ENCODE measurements around the gene CCDC57. TPM values are rescaled to one million over a fixed set of nuclear protein-coding genes. Genes with fewer than 3 reads are reported as not detected.

The CCDC57 gene
- total and polyA plus RNA-seq, 2 experiments from 2014 or later: 46.2 to 53.5 TPM

DNA sequence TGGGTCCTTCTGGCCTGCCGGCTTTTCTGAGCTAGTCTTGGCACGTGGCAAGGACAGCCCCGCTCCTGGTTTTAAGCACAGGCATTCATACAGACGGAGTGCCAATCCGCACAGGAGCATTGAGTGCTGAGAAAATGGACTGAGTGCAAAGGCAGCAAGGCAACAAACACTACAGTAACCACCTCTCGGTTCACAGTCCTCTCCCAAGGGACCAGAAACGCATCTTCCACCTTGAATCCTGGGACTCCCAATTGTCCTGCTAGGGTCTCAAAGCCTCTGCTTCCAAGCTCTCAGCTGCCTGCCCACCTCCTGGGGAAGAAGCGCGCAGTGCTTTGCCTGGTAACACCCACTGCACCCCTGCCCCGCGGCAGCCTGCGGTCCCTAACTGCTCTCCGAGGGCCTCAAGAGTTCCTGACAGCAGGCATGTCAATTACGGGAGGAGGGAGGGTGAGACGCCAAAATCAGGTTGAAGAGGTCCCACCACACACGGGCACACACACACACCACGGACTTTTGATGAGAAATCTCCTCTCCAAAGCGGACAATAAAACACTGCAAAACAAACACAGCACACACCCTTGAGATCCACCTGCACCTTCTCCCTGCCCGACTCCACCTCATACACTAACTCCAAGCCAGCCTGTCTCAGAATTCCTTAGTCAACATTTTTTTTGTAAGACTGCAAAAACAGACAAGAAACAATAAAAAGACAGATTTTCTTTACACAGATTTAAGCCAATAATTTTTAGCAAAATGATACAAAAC lies 31.2 kb upstream of the CCDC57 start:
- H3K9me3 ChIP-seq (ENCODE audit: low read depth): no peaks in the 10 kb centered on the region
- H3K36me3 ChIP-seq: peaks cover 45% of the 10 kb centered on the region
- peak overlapping the region; percentile 85 for H3K27ac ChIP-seq
- no peak overlapping the region for H3K4me3 ChIP-seq
- H3K4me1 ChIP-seq (ENCODE audit: low read depth): peaks cover 41% of the 10 kb centered on the region
- peak in 1 of 2 donors; percentile 23 for DNase-seq (ENCODE audit: low read depth in 1 of 2, low spot score in 1 of 2)
- H3K27me3 ChIP-seq: no peaks in the 10 kb centered on the region
- TF ChIP-seq, protein P1, sequence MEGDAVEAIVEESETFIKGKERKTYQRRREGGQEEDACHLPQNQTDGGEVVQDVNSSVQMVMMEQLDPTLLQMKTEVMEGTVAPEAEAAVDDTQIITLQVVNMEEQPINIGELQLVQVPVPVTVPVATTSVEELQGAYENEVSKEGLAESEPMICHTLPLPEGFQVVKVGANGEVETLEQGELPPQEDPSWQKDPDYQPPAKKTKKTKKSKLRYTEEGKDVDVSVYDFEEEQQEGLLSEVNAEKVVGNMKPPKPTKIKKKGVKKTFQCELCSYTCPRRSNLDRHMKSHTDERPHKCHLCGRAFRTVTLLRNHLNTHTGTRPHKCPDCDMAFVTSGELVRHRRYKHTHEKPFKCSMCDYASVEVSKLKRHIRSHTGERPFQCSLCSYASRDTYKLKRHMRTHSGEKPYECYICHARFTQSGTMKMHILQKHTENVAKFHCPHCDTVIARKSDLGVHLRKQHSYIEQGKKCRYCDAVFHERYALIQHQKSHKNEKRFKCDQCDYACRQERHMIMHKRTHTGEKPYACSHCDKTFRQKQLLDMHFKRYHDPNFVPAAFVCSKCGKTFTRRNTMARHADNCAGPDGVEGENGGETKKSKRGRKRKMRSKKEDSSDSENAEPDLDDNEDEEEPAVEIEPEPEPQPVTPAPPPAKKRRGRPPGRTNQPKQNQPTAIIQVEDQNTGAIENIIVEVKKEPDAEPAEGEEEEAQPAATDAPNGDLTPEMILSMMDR (IDR thresholded peaks at IDR 0.05; ENCODE audit: low read depth, low read length): no peak

DNA sequence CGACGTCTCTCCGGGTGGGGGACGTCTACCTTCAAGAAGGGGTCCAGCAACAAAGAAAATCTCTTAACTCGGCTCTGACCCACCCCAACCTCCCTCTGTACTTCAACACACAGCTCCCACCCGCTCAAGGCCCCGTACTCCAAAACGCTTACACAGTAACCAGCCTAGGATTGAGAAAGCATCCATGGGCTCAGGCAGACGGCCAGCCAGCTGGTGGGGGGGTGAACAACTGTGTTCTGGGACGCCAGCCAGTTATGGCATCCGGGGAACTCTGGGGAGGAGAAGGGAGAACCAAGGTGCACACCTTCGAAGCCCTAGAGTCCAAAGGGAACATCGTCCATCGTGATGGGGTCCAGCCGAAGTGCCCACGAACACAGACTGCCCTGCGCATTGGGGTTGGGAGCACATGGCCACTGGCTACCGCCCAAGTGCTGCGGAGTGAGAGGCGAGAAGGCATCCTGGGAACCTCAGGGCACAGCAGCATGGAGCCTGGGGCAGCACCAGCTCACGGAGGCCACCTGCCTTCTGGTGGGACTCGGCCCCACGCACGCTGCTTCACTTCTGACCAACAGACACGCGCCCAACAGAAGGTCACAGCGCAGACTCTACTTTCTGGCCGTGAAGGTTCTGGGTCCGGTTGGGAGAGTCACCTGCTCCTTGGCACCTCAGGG lies 30.5 kb upstream of the CCDC57 start:
- TF ChIP-seq, protein P1 (IDR thresholded peaks at IDR 0.05; ENCODE audit: low read depth, low read length): no peak
- H3K36me3 ChIP-seq: peaks cover 45% of the 10 kb centered on the region
- peak overlapping the region; percentile 85 for H3K27ac ChIP-seq
- no peaks in the 10 kb centered on the region for H3K27me3 ChIP-seq
- H3K4me1 ChIP-seq (ENCODE audit: low read depth): peaks cover 48% of the 10 kb centered on the region
- no peak overlapping the region for H3K4me3 ChIP-seq
- no peaks in the 10 kb centered on the region for H3K9me3 ChIP-seq (ENCODE audit: low read depth)
- DNase-seq (ENCODE audit: low read depth in 1 of 2, low spot score in 1 of 2): peak in 1 of 2 donors; percentile 93

DNA sequence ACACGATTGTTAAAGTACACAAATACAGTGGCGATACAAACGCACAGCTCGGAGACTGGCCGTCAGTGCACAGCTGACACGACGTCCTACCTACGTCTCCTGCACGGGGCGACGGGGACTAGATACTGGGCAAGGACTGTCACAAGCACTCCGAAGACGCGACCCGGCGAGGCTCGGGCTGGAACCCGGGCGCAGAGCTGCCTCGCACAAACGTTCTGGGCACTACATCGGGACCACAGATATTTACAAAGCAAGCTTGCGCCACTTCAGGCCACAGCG lies 30.0 kb upstream of the CCDC57 start:
- Histone ChIP-seq H3K27ac (peak overlapping the region; percentile 85), H3K4me3 (no peak overlapping the region), H3K4me1 (ENCODE audit: low read depth) (peaks cover 53% of the 10 kb centered on the region)

DNA sequence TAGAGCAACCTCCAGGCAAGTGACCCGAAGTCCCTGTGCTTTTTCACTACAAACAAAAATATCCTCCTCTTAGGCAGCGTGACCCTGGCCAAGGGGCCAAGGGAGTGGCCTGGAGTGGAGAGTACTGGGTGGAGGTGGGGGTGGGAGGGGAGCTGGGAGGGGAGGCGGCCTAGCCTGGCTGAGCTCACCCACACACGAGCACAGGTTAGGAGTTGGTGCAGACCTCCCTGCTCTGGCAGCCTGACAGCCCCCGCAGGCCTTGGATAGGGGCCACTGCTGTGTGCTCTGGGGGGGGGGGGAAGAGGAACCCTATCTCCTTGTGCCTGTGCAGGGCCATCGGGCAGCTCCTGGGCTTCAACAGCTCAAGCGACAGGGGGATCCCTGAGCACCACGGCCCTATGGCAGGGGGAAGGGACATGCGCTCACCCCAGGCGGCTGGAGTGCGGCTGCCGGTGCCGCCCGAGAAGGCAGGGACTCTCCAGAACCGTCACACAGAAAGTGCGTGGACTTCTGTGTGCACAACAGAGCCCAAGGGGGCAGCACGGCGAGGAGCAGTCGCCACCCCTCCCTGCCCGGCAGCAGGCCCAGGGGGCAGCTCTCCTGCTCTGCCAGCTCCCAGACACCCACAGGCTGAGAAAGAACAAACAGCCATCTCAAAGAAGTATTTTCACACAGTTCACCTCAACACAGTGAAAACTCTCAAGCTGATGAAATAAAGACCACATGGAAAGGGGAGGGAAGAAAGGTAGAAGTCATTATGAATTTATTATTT lies 29.5 kb upstream of the CCDC57 start:
- Histone ChIP-seq H3K4me1 (ENCODE audit: low read depth) (peaks cover 55% of the 10 kb centered on the region), H3K27ac (peak overlapping the region; percentile 85), H3K4me3 (no peak overlapping the region), H3K36me3 (peaks cover 45% of the 10 kb centered on the region), H3K27me3 (no peaks in the 10 kb centered on the region), H3K9me3 (ENCODE audit: low read depth) (no peaks in the 10 kb centered on the region)
- TF ChIP-seq, protein P1 (IDR thresholded peaks at IDR 0.05; ENCODE audit: low read depth, low read length): no peak
- peak; percentile 64 to 67 for DNase-seq (ENCODE audit: low read depth in 1 of 2, low spot score in 1 of 2)

More for the DNA sequence above, 30.0 kb upstream of the CCDC57 start:
- H3K27me3 ChIP-seq: no peaks in the 10 kb centered on the region
- H3K36me3 ChIP-seq: peaks cover 45% of the 10 kb centered on the region
- no peaks in the 10 kb centered on the region for H3K9me3 ChIP-seq (ENCODE audit: low read depth)
- TF ChIP-seq, protein P1 (IDR thresholded peaks at IDR 0.05; ENCODE audit: low read depth, low read length): no peak
- no peak for DNase-seq (ENCODE audit: low read depth in 1 of 2, low spot score in 1 of 2)

DNA sequence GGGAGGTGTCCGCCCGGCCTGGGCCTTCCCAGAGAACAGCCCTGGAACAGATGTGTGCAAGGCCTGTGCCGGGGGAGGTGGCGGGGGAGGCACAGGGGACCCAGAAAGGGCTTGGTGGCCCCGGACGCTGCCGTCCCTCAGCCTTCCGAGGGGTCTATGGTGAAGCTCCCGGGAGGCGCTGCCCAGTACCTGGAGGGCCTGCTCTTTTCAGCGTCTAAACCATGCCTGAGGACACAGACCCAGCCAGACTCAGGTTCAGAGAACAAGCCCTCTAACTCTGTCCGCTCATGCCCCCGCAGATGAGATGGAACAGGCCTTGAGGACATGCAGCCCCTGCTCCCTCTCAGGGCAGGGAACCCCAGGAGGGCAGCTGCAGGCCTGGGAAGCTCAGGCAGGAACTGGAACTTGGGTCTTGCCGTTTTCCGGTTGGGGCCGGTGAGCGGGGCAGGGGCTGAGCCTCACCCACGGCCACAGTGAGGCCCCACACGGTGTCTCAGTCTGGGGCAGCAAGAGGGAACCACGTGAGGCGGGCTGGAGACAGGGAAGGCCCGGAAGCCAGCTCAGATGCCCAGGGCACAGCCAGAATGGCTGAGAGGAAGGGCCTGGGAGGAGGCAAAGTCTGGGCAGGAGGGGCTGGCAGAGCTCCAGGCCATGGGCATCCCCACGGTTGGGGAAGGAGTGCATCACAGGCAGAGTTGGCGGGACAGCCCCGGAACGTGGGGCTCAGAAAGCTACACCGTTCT lies 28.7 kb upstream of the CCDC57 start:
- Histone ChIP-seq H3K9me3 (ENCODE audit: low read depth) (no peaks in the 10 kb centered on the region), H3K27me3 (no peaks in the 10 kb centered on the region), H3K27ac (peak overlapping the region; percentile 85), H3K36me3 (peaks cover 49% of the 10 kb centered on the region), H3K4me3 (no peak overlapping the region), H3K4me1 (ENCODE audit: low read depth) (peaks cover 55% of the 10 kb centered on the region)
- peak in 1 of 2 donors; percentile 74 for DNase-seq (ENCODE audit: low read depth in 1 of 2, low spot score in 1 of 2)
- TF ChIP-seq, protein P1 (IDR thresholded peaks at IDR 0.05; ENCODE audit: low read depth, low read length): no peak
